Hematopoietic multipotent progenitor cell treated with erythropoietin and hydrocortisone succinate and interleukin-3 and kit ligand, for 8 days (in vitro differentiated cells): Measurements from ENCODE around the gene CD59.
"Not testable (repeated sequence)": the region's sequence is repeated elsewhere in the genome, so short reads cannot be mapped to it uniquely, and the experiment has no call there.

Experiments
- DNase-seq: peaks from one replicate; pipeline ENCODE4 v3.0.0-alpha.2; 2015

The CD59 gene

GRCh38 chr11:33692541-33692940, 43.7 kb downstream of the CD59 start:
- no peak for DNase-seq

DNA sequence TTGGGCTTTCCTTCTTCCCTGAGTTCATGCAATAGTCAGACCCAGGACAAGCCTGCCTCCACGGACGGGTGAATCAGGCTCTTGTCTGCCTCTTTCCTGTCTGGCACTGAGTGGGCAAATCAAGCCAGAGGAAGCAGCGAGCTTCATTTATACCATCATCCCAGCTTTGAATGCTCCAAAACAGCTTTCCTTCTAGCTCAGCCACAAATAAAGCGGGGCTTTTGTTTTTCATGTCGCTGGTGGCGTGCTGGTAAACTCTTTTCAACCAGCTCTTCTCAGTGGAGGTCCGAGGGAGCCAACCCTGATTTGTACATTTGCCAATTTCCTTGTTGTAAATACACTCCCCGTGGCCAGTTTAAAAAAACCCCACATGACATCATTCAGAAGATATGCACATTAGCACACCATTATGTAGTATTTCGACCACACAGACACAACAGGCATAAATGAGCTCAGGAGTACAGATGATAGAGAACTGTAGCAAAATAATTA, 44.2 kb downstream of the CD59 start:
- DNase-seq: no peak

GRCh38 chr11:33691066-33691864, 45.0 kb downstream of the CD59 start:
- no peak for DNase-seq

- DNase-seq: no peak
Observed at GRCh38 chr11:33690290-33691065, 45.7 kb downstream of the CD59 start.

DNA sequence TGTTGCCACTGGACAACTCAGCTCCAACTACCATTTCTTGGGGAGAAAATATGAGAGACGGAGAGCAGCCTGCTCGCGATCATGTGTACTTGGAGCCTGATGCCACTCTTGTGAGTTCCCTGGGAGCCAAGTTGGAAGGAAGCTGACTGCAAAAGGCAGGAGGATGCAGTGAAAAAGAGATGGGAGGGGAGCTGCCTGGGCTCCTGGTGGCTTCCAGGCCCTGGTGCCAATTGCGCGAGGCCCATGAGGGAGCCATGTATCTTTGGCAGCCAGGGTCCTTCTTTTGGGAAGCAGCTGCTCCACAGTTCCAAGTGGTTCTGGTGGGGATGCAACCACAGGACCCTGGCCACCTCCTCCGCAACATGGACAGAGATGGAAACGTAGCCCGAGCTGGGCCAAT, 46.7 kb downstream of the CD59 start:
- no peak for DNase-seq

DNA sequence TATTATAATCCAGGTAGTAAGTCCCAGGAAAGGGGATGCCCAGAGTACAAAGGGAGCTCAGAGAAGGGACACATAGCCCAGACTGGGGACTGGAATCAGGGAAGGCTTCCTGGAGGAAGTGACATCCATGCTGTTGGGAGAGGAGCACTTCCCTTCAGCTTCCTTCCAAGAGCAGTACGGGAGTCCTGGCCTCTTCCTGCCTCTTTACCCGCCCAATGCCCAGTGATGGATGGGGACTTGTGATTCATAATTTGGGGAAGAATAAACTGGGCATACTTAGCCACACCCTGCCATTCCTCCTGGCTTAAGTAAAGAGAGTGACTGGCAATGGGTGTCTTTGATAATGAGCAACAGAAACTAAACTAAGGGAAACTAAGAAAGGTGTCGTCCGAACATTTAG, 47.1 kb downstream of the CD59 start:
- DNase-seq: no peak

DNA sequence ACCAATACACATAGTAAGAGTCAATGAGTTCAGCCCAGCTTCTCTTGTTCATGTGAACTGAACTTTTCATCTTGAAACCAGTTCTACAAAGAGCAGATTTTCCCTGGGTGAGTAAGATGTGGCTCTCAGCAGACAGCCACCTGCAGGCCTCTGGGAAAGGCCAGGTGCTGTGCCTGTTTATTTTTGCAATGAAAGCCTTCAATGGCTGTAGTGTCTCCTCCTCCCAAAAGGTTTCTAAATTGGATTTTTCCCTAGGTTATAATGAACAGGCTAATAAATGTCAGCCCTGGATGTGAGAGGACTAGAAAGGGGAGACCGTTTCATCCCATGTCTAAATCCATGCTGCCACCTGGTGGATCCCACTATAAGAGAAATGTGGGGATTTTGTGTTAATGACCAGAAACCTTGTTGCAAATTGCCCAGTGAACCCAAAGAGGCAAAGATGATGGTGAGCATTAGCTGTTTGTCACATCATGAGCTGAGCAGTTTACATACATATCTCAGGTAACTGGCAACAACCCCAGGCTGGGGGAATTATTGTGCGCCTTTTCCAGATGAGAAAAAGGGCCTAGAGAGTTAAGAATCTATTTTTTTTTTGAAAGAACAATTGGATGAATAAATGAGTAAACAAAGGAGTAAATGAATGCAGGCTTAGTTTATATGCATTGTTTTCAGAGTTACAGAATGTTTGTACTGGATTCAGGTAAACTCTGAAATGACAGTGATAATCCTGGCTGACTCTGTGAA, 48.3 kb downstream of the CD59 start:
- DNase-seq: peak; percentile 62

DNA sequence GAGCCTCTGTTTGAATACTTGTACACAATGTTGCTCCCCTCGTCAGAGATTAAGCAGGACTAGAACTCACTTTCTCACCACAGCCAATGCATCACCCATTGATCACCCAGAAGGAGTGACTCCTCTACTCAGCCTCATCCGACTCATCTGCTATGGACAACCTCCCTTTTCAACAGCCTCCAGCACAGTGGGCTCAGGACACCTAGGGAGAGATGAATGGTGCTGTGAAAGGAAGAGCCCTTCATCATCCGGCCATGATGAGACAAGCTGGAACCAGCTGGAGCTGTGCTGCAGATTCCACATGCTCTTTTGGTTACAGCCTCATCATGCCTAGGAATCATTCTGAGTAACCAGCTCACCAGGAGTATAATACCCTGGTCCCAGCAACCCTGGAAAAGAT, 51.1 kb downstream of the CD59 start:
- DNase-seq: no peak

- no peak for DNase-seq
Observed at GRCh38 chr11:33684003-33684706, 52.1 kb downstream of the CD59 start.

DNA sequence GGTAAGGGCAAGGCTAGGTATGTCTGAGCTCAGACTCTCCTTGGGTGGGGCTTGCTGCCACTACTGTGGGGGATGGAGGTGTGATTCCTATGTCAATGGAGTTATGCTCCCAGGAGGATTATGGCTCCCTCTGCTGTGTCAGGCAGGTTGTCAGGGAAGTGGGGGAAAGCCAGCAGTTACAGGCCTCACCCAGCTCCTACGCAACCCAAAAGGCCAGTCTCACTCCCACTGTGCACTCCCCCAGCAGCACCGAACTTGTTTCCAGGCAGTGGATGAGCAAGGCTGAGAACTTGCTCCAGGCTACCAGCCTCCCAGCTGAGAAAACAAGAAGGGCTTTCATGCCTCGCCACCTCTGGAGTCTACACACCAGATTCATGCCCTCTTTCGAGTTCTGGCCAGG, 53.8 kb downstream of the CD59 start:
- DNase-seq: no peak

- DNase-seq: no peak
Observed at GRCh38 chr11:33682019-33682418, 54.2 kb downstream of the CD59 start.

GRCh38 chr11:33678616-33679015, 57.6 kb downstream of the CD59 start:
- DNase-seq: not testable (repeated sequence)

- DNase-seq: no peak
Observed at GRCh38 chr11:33674035-33674814, 62.0 kb downstream of the CD59 start.

GRCh38 chr11:33672273-33672672, 64.0 kb downstream of the CD59 start:
- DNase-seq: no peak

DNA sequence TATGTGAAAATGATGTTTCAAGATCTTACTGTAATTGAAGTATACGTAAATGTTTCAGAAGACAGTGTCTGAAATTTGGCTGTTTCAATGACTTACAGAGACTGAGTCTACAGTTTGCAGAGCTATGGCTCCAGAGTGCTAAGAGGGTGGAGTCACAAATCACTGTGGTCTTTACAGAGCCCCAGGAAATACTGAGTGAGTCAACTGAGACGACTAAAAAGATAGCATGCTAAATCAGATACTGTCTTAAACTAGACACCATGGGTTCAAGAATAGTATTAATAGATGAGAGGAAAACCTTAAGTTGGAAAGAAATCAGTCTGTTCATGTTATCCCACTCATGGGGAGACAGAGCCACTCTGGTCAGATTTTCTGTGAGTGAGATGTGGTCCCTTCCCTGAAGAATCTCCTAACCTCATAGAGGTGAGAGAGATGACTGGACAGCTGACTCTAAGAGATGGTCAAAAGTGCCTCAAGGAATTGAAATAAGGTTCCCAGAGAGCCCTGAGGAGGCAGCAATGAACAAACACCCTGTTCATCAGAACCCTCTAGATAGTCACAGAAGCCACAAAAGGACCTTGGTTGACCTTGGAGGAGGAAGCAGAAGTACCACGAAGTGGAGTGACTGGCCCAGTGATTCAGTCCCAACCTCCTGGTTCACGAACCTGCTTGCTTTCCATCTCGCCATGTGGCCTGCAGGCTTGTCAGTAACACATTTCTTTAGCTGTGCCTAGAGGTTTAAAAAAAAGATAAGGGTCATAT, 65.8 kb downstream of the CD59 start:
- no peak for DNase-seq

DNA sequence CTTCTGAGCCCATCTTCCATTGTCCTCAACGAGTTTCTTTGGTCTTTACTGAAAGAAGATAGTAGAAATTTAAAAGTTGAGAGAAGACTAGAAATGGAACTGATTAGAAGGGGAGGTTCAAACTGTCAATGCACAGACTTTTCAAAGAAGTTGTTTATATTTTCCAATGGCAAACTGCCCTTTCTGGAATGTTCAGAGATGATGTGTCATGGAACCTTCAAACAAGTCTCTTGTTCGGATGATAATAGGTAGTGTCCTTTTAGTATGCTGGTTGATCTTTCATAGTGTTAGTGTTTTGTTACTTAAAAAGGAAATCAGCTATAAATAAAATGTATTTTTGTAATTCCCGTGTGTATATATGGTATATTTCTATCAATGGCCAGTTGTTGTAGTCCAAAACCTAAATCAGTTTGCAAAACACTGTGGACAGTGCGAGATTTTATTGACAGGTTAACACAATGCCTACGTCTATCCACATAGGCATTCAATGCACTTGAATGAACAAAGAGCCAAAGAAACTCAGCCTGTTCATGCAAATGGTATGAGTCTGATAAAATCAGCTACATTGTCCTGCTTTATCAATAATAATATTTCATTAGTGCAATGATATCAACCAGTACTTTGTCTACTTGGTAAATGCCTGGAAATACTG, 66.5 kb downstream of the CD59 start:
- no peak for DNase-seq

DNA sequence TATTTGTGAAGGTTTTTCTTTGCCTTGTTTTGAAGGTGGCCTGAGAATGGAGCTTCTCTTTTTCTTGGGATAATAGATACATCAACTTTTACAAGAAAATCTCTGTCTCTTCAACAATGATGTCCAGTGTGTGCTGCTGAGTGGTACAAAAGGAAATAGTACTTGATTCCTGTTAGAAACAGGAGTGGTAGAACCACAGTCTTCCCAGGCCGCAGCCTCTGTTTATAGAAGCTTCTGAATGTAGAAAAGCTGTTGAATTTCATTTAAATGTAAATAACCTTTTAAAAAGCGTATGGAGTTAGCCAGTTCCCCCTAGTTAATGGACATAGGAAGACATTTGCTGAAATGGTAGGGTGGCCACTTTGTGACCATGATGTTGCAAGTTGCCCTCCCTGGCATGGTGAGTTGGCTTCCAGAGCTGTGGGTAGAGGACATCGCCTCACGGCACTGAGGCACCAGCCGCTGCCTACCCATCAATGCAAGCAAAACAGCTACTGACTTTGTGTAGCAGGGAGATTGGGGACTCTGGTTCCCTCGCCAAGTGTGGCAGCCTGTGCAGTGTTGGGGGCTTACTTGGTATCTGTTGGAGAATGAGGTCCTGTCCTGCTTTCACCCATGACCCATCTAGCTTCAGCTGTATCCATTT, 67.1 kb downstream of the CD59 start:
- no peak for DNase-seq

DNA sequence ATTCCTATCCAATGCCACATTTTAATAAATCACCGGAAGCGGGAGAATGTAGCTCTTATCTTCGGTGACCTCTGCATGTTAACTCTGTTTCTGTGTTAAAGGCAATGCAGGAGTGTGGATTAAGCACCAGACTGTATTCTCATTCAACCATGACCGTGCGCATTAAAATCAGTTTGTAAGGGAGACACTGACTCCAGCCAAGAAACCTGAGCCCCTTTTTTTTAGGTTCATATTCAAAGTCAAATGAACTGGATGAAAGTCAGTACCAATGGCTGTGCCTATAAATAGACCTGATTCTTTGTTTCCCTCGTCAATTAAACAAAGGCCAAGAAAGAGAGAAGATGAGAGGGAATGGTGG, 67.8 kb downstream of the CD59 start:
- DNase-seq: no peak

GRCh38 chr11:33667819-33668467, 68.3 kb downstream of the CD59 start:
- DNase-seq: no peak
